Measurements from ENCODE around the gene ETV4. TPM values are rescaled to one million over a fixed set of nuclear protein-coding genes. Genes with fewer than 3 reads are reported as not detected.

Gene ETV4
- total and polyA plus RNA-seq, 2 of the 13 experiments (the other 11 are each of a cell fraction or from before 2014, with no cell fraction given) = 128 to 330 TPM

DNA sequence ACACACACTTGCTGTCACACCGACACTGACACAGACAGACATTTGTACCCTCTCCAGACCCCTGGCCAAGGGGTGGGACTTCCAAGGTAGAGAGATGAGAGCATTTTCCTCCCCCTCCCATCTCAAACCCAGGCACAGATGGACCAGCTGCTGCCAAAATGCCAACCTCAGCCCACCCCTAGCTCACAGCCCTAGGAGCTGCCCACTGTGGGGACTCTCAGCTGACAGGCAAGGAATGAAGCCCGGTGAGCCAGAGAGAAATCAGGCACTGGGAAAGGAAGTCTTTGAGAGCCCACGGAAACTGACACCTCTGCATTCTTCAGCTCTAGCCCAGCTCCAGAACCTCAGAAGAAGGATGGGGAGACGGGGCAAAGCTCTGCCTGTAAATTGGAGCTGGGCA lies 2.8 kb downstream of the ETV4 start (continued):
- TF ChIP-seq, protein P1, sequence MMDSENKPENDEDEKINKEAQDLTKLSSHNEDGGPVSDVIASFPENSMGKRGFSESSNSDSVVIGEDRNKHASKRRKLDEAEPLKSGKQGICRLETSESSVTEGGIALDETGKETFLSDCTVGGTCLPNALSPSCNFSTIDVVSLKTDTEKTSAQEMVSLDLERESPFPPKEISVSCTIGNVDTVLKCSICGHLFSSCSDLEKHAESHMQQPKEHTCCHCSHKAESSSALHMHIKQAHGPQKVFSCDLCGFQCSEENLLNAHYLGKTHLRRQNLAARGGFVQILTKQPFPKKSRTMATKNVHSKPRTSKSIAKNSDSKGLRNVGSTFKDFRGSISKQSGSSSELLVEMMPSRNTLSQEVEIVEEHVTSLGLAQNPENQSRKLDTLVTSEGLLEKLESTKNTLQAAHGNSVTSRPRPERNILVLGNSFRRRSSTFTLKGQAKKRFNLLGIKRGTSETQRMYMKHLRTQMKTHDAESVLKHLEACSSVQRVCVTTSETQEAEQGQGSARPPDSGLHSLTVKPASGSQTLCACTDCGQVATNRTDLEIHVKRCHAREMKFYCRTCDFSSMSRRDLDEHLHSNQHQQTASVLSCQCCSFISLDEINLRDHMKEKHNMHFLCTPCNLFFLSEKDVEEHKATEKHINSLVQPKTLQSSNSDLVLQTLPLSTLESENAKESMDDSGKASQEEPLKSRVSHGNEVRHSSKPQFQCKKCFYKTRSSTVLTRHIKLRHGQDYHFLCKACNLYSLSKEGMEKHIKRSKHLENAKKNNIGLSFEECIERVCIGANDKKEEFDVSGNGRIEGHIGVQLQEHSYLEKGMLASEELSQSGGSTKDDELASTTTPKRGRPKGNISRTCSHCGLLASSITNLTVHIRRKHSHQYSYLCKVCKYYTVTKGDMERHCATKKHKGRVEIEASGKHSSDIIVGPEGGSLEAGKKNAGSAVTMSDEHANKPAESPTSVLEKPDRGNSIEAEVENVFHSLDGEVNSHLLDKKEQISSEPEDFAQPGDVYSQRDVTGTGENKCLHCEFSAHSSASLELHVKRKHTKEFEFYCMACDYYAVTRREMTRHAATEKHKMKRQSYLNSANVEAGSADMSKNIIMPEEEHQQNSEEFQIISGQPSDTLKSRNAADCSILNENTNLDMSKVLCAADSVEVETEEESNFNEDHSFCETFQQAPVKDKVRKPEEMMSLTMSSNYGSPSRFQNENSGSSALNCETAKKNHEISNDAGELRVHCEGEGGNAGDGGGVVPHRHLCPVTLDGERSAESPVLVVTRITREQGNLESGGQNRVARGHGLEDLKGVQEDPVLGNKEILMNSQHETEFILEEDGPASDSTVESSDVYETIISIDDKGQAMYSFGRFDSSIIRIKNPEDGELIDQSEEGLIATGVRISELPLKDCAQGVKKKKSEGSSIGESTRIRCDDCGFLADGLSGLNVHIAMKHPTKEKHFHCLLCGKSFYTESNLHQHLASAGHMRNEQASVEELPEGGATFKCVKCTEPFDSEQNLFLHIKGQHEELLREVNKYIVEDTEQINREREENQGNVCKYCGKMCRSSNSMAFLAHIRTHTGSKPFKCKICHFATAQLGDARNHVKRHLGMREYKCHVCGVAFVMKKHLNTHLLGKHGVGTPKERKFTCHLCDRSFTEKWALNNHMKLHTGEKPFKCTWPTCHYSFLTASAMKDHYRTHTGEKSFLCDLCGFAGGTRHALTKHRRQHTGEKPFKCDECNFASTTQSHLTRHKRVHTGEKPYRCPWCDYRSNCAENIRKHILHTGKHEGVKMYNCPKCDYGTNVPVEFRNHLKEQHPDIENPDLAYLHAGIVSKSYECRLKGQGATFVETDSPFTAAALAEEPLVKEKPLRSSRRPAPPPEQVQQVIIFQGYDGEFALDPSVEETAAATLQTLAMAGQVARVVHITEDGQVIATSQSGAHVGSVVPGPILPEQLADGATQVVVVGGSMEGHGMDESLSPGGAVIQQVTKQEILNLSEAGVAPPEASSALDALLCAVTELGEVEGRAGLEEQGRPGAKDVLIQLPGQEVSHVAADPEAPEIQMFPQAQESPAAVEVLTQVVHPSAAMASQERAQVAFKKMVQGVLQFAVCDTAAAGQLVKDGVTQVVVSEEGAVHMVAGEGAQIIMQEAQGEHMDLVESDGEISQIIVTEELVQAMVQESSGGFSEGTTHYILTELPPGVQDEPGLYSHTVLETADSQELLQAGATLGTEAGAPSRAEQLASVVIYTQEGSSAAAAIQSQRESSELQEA (CRISPR knock-in tag; IDR thresholded peaks at IDR 0.05; ENCODE audit: not compliant biosample characterization) = no peak
- TF ChIP-seq, protein P2, sequence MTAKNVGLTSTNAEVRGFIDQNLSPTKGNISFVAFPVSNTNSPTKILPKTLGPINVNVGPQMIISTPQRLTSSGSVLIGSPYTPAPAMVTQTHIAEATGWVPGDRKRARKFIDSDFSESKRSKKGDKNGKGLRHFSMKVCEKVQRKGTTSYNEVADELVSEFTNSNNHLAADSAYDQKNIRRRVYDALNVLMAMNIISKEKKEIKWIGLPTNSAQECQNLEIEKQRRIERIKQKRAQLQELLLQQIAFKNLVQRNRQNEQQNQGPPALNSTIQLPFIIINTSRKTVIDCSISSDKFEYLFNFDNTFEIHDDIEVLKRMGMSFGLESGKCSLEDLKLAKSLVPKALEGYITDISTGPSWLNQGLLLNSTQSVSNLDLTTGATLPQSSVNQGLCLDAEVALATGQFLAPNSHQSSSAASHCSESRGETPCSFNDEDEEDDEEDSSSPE (CRISPR knock-in tag; IDR thresholded peaks at IDR 0.05) = no peak
- no peak for TF ChIP-seq ZNF780A (CRISPR knock-in tag; IDR thresholded peaks at IDR 0.05)
- TF ChIP-seq ZNF256 (CRISPR knock-in tag; conservative IDR thresholded peaks at IDR 0.05) = no peak
- TF ChIP-seq PAX8 (CRISPR knock-in tag; IDR thresholded peaks at IDR 0.05; ENCODE audit: borderline replicate concordance) = 0 out of 2 replicates have a peak, but pooled peaks have one; percentile 4
- no peak for TF ChIP-seq ZKSCAN1 (IDR thresholded peaks at IDR 0.05; ENCODE audit: low read length)
- TF ChIP-seq ZNF891 (CRISPR knock-in tag; IDR thresholded peaks at IDR 0.05) = peak; percentile 57; the same call in 1 of the 2 replicates
- no peak for TF ChIP-seq NPAS2 (CRISPR knock-in tag; IDR thresholded peaks at IDR 0.05; ENCODE audit: borderline replicate concordance)
- TF ChIP-seq, protein P3, sequence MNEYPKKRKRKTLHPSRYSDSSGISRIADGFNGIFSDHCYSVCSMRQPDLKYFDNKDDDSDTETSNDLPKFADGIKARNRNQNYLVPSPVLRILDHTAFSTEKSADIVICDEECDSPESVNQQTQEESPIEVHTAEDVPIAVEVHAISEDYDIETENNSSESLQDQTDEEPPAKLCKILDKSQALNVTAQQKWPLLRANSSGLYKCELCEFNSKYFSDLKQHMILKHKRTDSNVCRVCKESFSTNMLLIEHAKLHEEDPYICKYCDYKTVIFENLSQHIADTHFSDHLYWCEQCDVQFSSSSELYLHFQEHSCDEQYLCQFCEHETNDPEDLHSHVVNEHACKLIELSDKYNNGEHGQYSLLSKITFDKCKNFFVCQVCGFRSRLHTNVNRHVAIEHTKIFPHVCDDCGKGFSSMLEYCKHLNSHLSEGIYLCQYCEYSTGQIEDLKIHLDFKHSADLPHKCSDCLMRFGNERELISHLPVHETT (CRISPR knock-in tag; conservative IDR thresholded peaks at IDR 0.05) = no peak
- no peak for TF ChIP-seq ZNF776 (CRISPR knock-in tag; IDR thresholded peaks at IDR 0.05)
- no peak for TF ChIP-seq ZNF432 (CRISPR knock-in tag; IDR thresholded peaks at IDR 0.05; ENCODE audit: borderline replicate concordance)
- TF ChIP-seq ZSCAN12 (CRISPR knock-in tag; IDR thresholded peaks at IDR 0.05) = no peak
- TF ChIP-seq PITX1 (CRISPR knock-in tag; IDR thresholded peaks at IDR 0.05) = 0 out of 2 replicates have a peak, but pooled peaks have one; percentile 17
- TF ChIP-seq STAG1 (CRISPR knock-in tag; IDR thresholded peaks at IDR 0.05) = no peak
- TF ChIP-seq TBX2 (CRISPR knock-in tag; IDR thresholded peaks at IDR 0.05; ENCODE audit: borderline replicate concordance) = no peak
- no peak for TF ChIP-seq SMAD1 (CRISPR knock-in tag; IDR thresholded peaks at IDR 0.05; ENCODE audit: borderline replicate concordance, low read depth)
- no peak for TF ChIP-seq XRCC5 (optimal IDR thresholded peaks at IDR 0.05; ENCODE audit: low read length)
- TF ChIP-seq ZNF605 (CRISPR knock-in tag; IDR thresholded peaks at IDR 0.05) = no peak; the same call in 1 of the 2 replicates
- no peak for TF ChIP-seq TCF12 (IDR thresholded peaks at IDR 0.05)
- TF ChIP-seq TCF12 (CRISPR knock-in tag; IDR thresholded peaks at IDR 0.05) = no peak
- no peak for TF ChIP-seq RFX5 (IDR thresholded peaks at IDR 0.05; ENCODE audit: low read depth, low read length)
- TF ChIP-seq IKZF1 (IDR thresholded peaks at IDR 0.05) = no peak
- TF ChIP-seq ZNF136 (CRISPR knock-in tag; IDR thresholded peaks at IDR 0.05; ENCODE audit: low read depth) = no peak
